WERI-Rb-1 (cell line): ENCODE data around the gene SLC12A8.

Experiments used
- DNase-seq: peaks from one replicate; pipeline ENCODE4 v3.0.0-alpha.2; 2020
- H3K27ac ChIP-seq: fragments of 250-450 bp; sonication (Bioruptor Pico); 2 replicates; pipeline ENCODE4 v1.5.1; 2020; ENCODE audit warnings: mild to moderate bottlenecking, moderate library complexity
- H3K27me3 ChIP-seq: fragments of 250-450 bp; sonication (Bioruptor Pico); 2 replicates; pipeline ENCODE4 v1.5.1; 2021; ENCODE audit warnings: mild to moderate bottlenecking, low read depth, moderate library complexity; ENCODE audit not compliant: insufficient read depth, severe bottlenecking
- H3K36me3 ChIP-seq: fragments of 250-450 bp; sonication (Bioruptor Pico); 2 replicates; pipeline ENCODE4 v1.5.1; 2020; ENCODE audit warnings: mild to moderate bottlenecking, moderate library complexity
- H3K4me3 ChIP-seq: 2 replicates; pipeline ENCODE4 v1.5.1; 2011; ENCODE audit warnings: low read depth, mild to moderate bottlenecking, control low read depth, low read length
- H3K9me3 ChIP-seq: fragments of 250-450 bp; sonication (Bioruptor Pico); 2 replicates; pipeline ENCODE4 v1.5.1; 2021; ENCODE audit warnings: mild to moderate bottlenecking, moderate library complexity; ENCODE audit not compliant: severe bottlenecking
- CTCF ChIP-seq: IDR thresholded peaks from 2 replicates; pipeline ENCODE4 v1.5.1; 2011; ENCODE audit warnings: low read depth, mild to moderate bottlenecking, control low read depth, inconsistent platforms, low read length

SLC12A8 gene

GRCh38 chr3:125104639-125105038 lies 107.9 kb downstream of the SLC12A8 start:
- TF ChIP-seq CTCF: no peak
- no peaks in the 10 kb centered on the region for H3K36me3 ChIP-seq
- H3K9me3 ChIP-seq: no peaks in the 10 kb centered on the region
- no peak overlapping the region for H3K27ac ChIP-seq
- H3K27me3 ChIP-seq: no peaks in the 10 kb centered on the region
- no peak for DNase-seq
- no peak overlapping the region for H3K4me3 ChIP-seq

DNA sequence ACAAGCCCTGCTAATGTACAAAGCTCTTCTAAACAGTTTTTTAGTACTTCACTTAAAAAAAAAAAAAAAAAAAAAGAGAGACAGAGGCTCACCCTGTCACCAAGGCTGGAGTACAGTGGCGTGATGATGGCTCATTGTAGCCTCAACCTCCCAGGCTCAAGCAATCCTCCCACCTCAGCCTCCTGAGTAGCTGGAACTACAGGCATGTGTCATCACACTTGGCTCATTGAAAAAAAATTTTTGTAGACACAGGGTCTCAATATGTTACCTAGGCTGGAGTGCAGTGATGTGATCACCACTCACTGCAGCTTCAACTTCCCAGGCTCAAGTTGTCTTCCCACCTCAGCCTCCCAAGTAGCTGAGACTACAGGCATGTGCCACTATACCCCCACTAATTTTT lies 109.1 kb downstream of the SLC12A8 start:
- no peaks in the 10 kb centered on the region for H3K36me3 ChIP-seq
- no peak for DNase-seq
- no peak for TF ChIP-seq CTCF
- no peaks in the 10 kb centered on the region for H3K9me3 ChIP-seq
- H3K4me3 ChIP-seq: no peak overlapping the region
- no peak overlapping the region for H3K27ac ChIP-seq
- no peaks in the 10 kb centered on the region for H3K27me3 ChIP-seq

DNA sequence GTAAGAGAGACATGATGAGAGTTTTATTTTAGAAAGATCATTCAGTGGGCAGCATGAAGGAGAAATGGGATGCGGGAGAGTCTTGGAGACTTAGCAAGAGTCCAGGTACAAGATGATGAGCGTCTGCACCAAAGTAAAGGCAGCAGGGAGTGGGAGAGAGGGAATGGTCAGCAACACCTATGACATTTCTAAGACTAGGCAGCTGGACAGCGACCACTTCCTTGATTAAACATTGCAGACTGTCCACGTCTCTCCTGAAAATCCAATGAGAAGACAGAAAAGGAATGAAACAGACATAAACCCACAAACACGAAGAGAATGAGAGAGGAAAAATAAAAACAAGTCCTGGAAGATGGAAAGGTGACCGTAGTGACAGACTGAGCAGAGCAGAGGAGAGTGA lies 110.1 kb downstream of the SLC12A8 start:
- H3K36me3 ChIP-seq: no peaks in the 10 kb centered on the region
- no peak overlapping the region for H3K4me3 ChIP-seq
- DNase-seq: no peak
- no peak overlapping the region for H3K27ac ChIP-seq
- H3K27me3 ChIP-seq: no peaks in the 10 kb centered on the region
- no peaks in the 10 kb centered on the region for H3K9me3 ChIP-seq
- no peak for TF ChIP-seq CTCF

GRCh38 chr3:125098611-125099291 lies 113.8 kb downstream of the SLC12A8 start:
- no peak overlapping the region for H3K4me3 ChIP-seq
- TF ChIP-seq CTCF: no peak
- DNase-seq: no peak
- H3K27ac ChIP-seq: no peak overlapping the region
- no peaks in the 10 kb centered on the region for H3K9me3 ChIP-seq
- no peaks in the 10 kb centered on the region for H3K36me3 ChIP-seq
- H3K27me3 ChIP-seq: no peaks in the 10 kb centered on the region

DNA sequence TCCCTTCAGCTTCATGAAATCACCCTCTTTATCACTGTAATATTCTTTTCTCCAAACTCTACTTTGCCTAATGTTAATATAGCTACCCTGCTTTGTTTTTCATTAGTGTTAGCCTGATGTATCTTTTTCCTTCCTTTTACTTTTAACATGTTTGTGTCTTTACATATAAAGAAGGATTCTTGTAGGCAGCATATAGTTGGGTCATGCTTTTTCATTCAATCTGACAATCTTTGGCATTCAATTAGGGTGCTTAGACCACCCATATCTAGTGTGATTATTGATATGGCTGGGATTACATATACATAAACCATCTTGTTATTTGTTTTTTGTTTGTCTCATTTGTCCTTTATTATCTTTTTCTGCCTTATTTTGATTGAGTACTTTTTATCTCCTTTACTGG lies 121.9 kb downstream of the SLC12A8 start:
- no peak overlapping the region for H3K27ac ChIP-seq
- no peak for DNase-seq
- no peaks in the 10 kb centered on the region for H3K27me3 ChIP-seq
- TF ChIP-seq CTCF: no peak
- H3K4me3 ChIP-seq: no peak overlapping the region
- no peaks in the 10 kb centered on the region for H3K36me3 ChIP-seq
- no peaks in the 10 kb centered on the region for H3K9me3 ChIP-seq
